ENCODE results near the gene SACS.

Gene SACS

GRCh38 chr13:23385931-23386330 is 47.6 kb downstream of the SACS start:
- no peak overlapping the region for H2AFZ ChIP-seq (ENCODE audit: low read depth, low read length)
- H3K9ac ChIP-seq (ENCODE audit: low read length), result no peak overlapping the region
- H4K20me1 ChIP-seq (ENCODE audit: insufficient read depth, low read length), result no peaks in the 10 kb centered on the region

GRCh38 chr13:23384111-23384510 is 49.4 kb downstream of the SACS start:
- Histone ChIP-seq H4K20me1 (ENCODE audit: insufficient read depth, low read length) (no peaks in the 10 kb centered on the region), H3K4me1 (ENCODE audit: low read length) (peaks cover 30% of the 10 kb centered on the region), H2AFZ (ENCODE audit: low read depth, low read length) (peak overlapping the region; percentile 85), H3K9ac (ENCODE audit: low read length) (peak overlapping the region; percentile 7; the same call in 1 of the 2 replicates), H3K4me3 (ENCODE audit: low read length) (peak overlapping the region; percentile 6; the same call in 1 of the 2 replicates), H3K36me3 (replicated peaks; ENCODE audit: low read depth, low read length) (no peaks in the 10 kb centered on the region), H3K9me3 (ENCODE audit: insufficient read depth, low read length) (no peaks in the 10 kb centered on the region), H3K4me2 (ENCODE audit: low read length) (peak overlapping the region; percentile 48), H3K27ac (ENCODE audit: low read length) (peak overlapping the region; percentile 20), H3K79me2 (ENCODE audit: low read length) (no peaks in the 10 kb centered on the region), H3K27me3 (ENCODE audit: low read depth, low read length) (peaks cover 17% of the 10 kb centered on the region)
- no peak for TF ChIP-seq EZH2phosphoT487 (IDR thresholded peaks at IDR 0.05; ENCODE audit: low read depth)
- TF ChIP-seq, protein P1, sequence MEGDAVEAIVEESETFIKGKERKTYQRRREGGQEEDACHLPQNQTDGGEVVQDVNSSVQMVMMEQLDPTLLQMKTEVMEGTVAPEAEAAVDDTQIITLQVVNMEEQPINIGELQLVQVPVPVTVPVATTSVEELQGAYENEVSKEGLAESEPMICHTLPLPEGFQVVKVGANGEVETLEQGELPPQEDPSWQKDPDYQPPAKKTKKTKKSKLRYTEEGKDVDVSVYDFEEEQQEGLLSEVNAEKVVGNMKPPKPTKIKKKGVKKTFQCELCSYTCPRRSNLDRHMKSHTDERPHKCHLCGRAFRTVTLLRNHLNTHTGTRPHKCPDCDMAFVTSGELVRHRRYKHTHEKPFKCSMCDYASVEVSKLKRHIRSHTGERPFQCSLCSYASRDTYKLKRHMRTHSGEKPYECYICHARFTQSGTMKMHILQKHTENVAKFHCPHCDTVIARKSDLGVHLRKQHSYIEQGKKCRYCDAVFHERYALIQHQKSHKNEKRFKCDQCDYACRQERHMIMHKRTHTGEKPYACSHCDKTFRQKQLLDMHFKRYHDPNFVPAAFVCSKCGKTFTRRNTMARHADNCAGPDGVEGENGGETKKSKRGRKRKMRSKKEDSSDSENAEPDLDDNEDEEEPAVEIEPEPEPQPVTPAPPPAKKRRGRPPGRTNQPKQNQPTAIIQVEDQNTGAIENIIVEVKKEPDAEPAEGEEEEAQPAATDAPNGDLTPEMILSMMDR (IDR thresholded peaks at IDR 0.05; ENCODE audit: low read depth, low read length), result no peak

More at GRCh38 chr13:23385931-23386330, 47.6 kb downstream of the SACS start:
- 0 out of 2 replicates have a peak overlapping the region, but pooled peaks have one; percentile 9 for H3K27ac ChIP-seq (ENCODE audit: low read length)
- peaks cover 6% of the 10 kb centered on the region for H3K27me3 ChIP-seq (ENCODE audit: low read depth, low read length)
- H3K36me3 ChIP-seq (replicated peaks; ENCODE audit: low read depth, low read length), result no peaks in the 10 kb centered on the region
- peaks cover 29% of the 10 kb centered on the region for H3K4me1 ChIP-seq (ENCODE audit: low read length)
- H3K79me2 ChIP-seq (ENCODE audit: low read length), result no peaks in the 10 kb centered on the region
- H3K4me3 ChIP-seq (ENCODE audit: low read length), result no peak overlapping the region
- no peak overlapping the region for H3K4me2 ChIP-seq (ENCODE audit: low read length)
- TF ChIP-seq, protein P1 (IDR thresholded peaks at IDR 0.05; ENCODE audit: low read depth, low read length), result no peak
- TF ChIP-seq EZH2phosphoT487 (IDR thresholded peaks at IDR 0.05; ENCODE audit: low read depth), result no peak
- no peaks in the 10 kb centered on the region for H3K9me3 ChIP-seq (ENCODE audit: insufficient read depth, low read length)

- Histone ChIP-seq H2AFZ (ENCODE audit: low read depth, low read length) (0 out of 2 replicates have a peak overlapping the region, but pooled peaks have one; percentile 39), H3K79me2 (ENCODE audit: low read length) (no peaks in the 10 kb centered on the region), H3K4me1 (ENCODE audit: low read length) (peaks cover 40% of the 10 kb centered on the region), H3K27ac (ENCODE audit: low read length) (no peak overlapping the region), H3K4me3 (ENCODE audit: low read length) (no peak overlapping the region), H3K27me3 (ENCODE audit: low read depth, low read length) (peaks cover 23% of the 10 kb centered on the region), H4K20me1 (ENCODE audit: insufficient read depth, low read length) (no peaks in the 10 kb centered on the region), H3K36me3 (replicated peaks; ENCODE audit: low read depth, low read length) (no peaks in the 10 kb centered on the region), H3K9ac (ENCODE audit: low read length) (no peak overlapping the region), H3K9me3 (ENCODE audit: insufficient read depth, low read length) (no peaks in the 10 kb centered on the region), H3K4me2 (ENCODE audit: low read length) (no peak overlapping the region)
- no peak for TF ChIP-seq EZH2phosphoT487 (IDR thresholded peaks at IDR 0.05; ENCODE audit: low read depth)
- TF ChIP-seq, protein P1 (IDR thresholded peaks at IDR 0.05; ENCODE audit: low read depth, low read length), result no peak
Measured at GRCh38 chr13:23383151-23383550, 50.4 kb downstream of the SACS start.

- Histone ChIP-seq H2AFZ (ENCODE audit: low read depth, low read length) (no peak overlapping the region), H3K79me2 (ENCODE audit: low read length) (no peaks in the 10 kb centered on the region), H4K20me1 (ENCODE audit: insufficient read depth, low read length) (no peaks in the 10 kb centered on the region), H3K4me1 (ENCODE audit: low read length) (peaks cover 46% of the 10 kb centered on the region), H3K4me3 (ENCODE audit: low read length) (no peak overlapping the region), H3K27ac (ENCODE audit: low read length) (no peak overlapping the region), H3K9me3 (ENCODE audit: insufficient read depth, low read length) (no peaks in the 10 kb centered on the region), H3K4me2 (ENCODE audit: low read length) (no peak overlapping the region), H3K36me3 (replicated peaks; ENCODE audit: low read depth, low read length) (no peaks in the 10 kb centered on the region), H3K27me3 (ENCODE audit: low read depth, low read length) (peaks cover 32% of the 10 kb centered on the region), H3K9ac (ENCODE audit: low read length) (no peak overlapping the region)
- TF ChIP-seq EZH2phosphoT487 (IDR thresholded peaks at IDR 0.05; ENCODE audit: low read depth), result no peak
- TF ChIP-seq, protein P1 (IDR thresholded peaks at IDR 0.05; ENCODE audit: low read depth, low read length), result no peak
Measured at GRCh38 chr13:23381866-23382265, 51.6 kb downstream of the SACS start.
